ENCODE results near the gene FLCN.

FLCN gene

DNA sequence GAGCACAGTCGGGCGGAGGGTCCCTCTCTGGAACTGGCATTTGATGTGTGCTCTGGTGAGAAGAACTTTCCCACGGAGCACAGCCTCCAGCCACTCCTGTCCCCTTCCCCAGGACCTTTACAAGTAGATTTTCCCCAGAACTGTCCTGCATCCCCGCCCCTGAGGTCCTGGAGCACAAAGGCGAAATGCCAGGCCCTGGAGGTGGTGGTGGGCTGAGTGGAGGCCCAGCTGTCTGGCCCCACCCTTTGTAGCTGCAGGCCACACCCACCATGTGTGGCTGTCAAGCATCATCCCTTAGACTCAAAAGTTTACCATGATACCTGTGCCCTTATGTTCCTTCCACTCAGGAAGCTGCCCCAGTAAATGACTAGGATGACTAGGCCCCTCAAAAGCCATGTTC, 68.6 kb downstream of the FLCN start:
- TF ChIP-seq NFIC (IDR thresholded peaks at IDR 0.05) (no peak), TAF1 (IDR thresholded peaks at IDR 0.05; ENCODE audit: low read depth) (no peak), EP300 (IDR thresholded peaks at IDR 0.05; ENCODE audit: borderline replicate concordance) (no peak), TEAD4 (IDR thresholded peaks at IDR 0.05) (no peak), FOXM1 (IDR thresholded peaks at IDR 0.05; ENCODE audit: borderline replicate concordance, low read depth) (no peak)
- TF ChIP-seq, protein P1, sequence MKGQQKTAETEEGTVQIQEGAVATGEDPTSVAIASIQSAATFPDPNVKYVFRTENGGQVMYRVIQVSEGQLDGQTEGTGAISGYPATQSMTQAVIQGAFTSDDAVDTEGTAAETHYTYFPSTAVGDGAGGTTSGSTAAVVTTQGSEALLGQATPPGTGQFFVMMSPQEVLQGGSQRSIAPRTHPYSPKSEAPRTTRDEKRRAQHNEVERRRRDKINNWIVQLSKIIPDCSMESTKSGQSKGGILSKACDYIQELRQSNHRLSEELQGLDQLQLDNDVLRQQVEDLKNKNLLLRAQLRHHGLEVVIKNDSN (IDR thresholded peaks at IDR 0.05) = no peak
- TF ChIP-seq, protein P2, sequence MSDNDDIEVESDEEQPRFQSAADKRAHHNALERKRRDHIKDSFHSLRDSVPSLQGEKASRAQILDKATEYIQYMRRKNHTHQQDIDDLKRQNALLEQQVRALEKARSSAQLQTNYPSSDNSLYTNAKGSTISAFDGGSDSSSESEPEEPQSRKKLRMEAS (IDR thresholded peaks at IDR 0.05) = no peak

DNA sequence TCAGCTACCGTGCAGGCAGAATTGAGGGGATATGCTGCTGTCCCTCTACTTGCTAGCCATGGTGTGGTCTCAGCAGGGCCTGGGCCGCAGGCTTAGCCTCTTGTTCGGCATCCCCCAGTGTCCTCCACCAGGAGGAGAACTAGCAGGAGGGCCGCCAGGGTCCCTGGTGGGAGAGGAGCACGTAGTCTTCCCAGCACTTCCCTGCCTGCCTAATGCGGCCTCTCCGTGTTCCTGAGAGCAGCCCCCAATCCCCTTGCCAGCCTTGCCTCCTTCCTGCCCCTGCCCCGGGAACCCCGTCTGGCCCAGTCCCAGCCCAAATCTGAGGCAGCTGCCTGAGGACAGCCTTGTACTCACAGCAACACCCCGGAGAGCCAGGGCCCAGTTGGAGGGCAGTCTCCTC, 69.0 kb downstream of the FLCN start:
- TF ChIP-seq, protein P2 (IDR thresholded peaks at IDR 0.05) = no peak
- TF ChIP-seq NFIC (IDR thresholded peaks at IDR 0.05) = no peak
- no peak for TF ChIP-seq TCF12 (IDR thresholded peaks at IDR 0.05; ENCODE audit: low read depth)
- TF ChIP-seq EGR1 (IDR thresholded peaks at IDR 0.05) = no peak
- no peak for TF ChIP-seq FOXM1 (IDR thresholded peaks at IDR 0.05; ENCODE audit: borderline replicate concordance, low read depth)
- TF ChIP-seq EP300 (IDR thresholded peaks at IDR 0.05; ENCODE audit: borderline replicate concordance) = no peak
- TF ChIP-seq, protein P3, sequence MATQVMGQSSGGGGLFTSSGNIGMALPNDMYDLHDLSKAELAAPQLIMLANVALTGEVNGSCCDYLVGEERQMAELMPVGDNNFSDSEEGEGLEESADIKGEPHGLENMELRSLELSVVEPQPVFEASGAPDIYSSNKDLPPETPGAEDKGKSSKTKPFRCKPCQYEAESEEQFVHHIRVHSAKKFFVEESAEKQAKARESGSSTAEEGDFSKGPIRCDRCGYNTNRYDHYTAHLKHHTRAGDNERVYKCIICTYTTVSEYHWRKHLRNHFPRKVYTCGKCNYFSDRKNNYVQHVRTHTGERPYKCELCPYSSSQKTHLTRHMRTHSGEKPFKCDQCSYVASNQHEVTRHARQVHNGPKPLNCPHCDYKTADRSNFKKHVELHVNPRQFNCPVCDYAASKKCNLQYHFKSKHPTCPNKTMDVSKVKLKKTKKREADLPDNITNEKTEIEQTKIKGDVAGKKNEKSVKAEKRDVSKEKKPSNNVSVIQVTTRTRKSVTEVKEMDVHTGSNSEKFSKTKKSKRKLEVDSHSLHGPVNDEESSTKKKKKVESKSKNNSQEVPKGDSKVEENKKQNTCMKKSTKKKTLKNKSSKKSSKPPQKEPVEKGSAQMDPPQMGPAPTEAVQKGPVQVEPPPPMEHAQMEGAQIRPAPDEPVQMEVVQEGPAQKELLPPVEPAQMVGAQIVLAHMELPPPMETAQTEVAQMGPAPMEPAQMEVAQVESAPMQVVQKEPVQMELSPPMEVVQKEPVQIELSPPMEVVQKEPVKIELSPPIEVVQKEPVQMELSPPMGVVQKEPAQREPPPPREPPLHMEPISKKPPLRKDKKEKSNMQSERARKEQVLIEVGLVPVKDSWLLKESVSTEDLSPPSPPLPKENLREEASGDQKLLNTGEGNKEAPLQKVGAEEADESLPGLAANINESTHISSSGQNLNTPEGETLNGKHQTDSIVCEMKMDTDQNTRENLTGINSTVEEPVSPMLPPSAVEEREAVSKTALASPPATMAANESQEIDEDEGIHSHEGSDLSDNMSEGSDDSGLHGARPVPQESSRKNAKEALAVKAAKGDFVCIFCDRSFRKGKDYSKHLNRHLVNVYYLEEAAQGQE (IDR thresholded peaks at IDR 0.05; ENCODE audit: low read depth) = no peak

DNA sequence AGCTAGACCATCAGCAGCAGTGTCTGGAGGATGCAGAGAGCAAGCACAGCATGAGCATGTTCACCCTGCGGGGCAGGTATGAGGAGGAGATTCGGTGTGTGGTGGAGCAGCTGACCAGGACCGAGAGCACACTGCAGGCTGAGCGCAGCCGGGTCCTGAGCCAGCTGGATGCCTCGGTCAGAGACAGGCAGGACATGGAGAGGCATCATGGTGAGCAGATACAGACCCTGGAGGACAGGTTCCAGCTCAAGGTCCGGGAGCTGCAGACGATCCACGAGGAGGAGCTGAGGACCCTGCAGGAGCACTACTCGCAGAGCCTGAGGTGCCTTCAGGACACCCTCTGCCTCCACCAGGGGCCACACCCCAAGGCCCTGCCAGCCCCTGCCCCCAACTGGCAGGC, 69.6 kb downstream of the FLCN start:
- TF ChIP-seq CREB1 (IDR thresholded peaks at IDR 0.05; ENCODE audit: low read depth) (no peak), YY1 (IDR thresholded peaks at IDR 0.05; ENCODE audit: low read depth) (no peak), TAF1 (IDR thresholded peaks at IDR 0.05; ENCODE audit: low read depth) (no peak), NFIC (IDR thresholded peaks at IDR 0.05) (no peak)
- TF ChIP-seq, protein P3 (IDR thresholded peaks at IDR 0.05; ENCODE audit: low read depth) = no peak
- TF ChIP-seq, protein P2 (IDR thresholded peaks at IDR 0.05) = no peak

DNA sequence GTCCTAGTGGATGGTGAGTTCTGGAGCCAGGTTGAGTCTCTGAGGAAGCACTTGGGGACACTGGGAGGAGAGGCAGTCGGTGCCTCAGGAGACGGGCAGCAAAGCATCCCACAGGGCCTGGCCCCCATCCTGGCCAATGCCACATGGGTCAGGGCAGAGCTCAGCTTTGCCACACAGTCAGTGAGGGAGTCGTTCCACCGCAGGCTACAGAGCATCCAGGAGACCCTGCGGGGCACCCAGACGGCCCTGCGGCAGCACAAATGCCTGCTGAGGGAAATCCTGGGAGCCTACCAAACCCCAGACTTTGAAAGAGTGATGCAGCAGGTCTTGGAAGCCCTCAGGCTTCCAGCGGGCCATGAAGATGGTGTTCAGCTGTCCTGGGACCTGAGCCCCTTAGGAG, 70.5 kb downstream of the FLCN start:
- TF ChIP-seq, protein P2 (IDR thresholded peaks at IDR 0.05) = no peak
- no peak for TF ChIP-seq EGR1 (IDR thresholded peaks at IDR 0.05)

DNA sequence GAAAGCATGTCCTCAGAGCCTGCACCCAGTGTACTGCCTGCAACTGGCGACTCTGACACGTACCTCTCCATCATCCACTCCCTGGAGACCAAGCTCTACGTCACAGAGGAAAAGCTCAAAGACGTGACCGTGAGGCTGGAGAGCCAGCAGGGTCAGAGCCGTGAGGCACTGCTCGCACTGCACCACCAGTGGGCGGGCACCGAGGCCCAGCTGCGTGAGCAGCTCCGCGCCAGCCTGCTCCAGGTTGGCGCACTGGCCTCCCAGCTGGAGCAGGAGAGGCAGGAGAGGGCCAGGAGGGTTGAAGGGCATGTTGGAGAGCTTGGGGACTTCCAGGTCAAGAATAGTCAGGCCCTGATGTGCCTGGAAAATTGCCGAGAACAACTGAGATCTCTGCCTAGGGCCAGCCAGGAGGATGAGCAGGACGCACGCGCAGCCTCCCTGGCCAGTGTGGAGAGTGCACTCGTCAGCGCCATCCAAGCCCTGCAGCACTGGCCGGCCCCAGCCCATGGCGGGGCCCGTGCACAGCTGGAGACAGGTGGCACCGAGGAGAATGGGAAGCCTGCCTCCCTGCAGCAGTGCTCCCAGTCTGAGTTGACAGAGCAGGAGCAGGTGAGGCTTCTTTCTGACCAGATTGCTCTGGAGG, 71.2 kb downstream of the FLCN start:
- no peak for TF ChIP-seq YY1 (IDR thresholded peaks at IDR 0.05; ENCODE audit: low read depth)
- no peak for TF ChIP-seq TCF12 (IDR thresholded peaks at IDR 0.05; ENCODE audit: low read depth)
- no peak for TF ChIP-seq EGR1 (IDR thresholded peaks at IDR 0.05)
- no peak for TF ChIP-seq TEAD4 (IDR thresholded peaks at IDR 0.05)
- no peak for TF ChIP-seq ZBTB7A (IDR thresholded peaks at IDR 0.05; ENCODE audit: low read depth)
- TF ChIP-seq, protein P1 (IDR thresholded peaks at IDR 0.05) = no peak
- no peak for TF ChIP-seq CEBPB (IDR thresholded peaks at IDR 0.05)
- TF ChIP-seq FOXM1 (IDR thresholded peaks at IDR 0.05; ENCODE audit: borderline replicate concordance, low read depth) = no peak
- no peak for TF ChIP-seq CREB1 (IDR thresholded peaks at IDR 0.05; ENCODE audit: low read depth)
- TF ChIP-seq, protein P2 (IDR thresholded peaks at IDR 0.05) = no peak
- TF ChIP-seq TAF1 (IDR thresholded peaks at IDR 0.05; ENCODE audit: low read depth) = no peak
- no peak for TF ChIP-seq NFIC (IDR thresholded peaks at IDR 0.05)
- TF ChIP-seq EP300 (IDR thresholded peaks at IDR 0.05; ENCODE audit: borderline replicate concordance) = no peak

DNA sequence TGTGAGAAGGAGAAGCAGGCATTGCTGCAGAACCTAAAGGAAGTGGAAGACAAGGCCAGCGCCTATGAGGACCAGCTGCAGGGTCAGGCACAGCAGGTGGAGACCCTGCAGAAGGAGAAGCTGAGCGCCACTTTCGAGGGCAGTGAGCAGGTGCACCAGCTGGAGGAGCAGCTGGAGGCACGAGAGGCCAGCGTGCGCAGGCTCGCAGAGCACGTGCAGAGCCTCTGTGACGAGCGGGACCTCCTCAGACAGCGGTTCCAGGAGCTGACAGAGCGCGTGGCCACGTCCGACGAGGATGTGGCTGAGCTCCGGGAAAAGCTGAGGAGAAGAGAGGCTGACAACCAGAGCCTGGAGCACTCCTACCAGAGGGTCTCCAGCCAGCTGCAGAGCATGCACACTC, 72.3 kb downstream of the FLCN start:
- TF ChIP-seq ZBTB7A (IDR thresholded peaks at IDR 0.05; ENCODE audit: low read depth) (no peak), NFIC (IDR thresholded peaks at IDR 0.05) (no peak), EGR1 (IDR thresholded peaks at IDR 0.05) (no peak), TEAD4 (IDR thresholded peaks at IDR 0.05) (no peak), TAF1 (IDR thresholded peaks at IDR 0.05; ENCODE audit: low read depth) (no peak), YY1 (IDR thresholded peaks at IDR 0.05; ENCODE audit: low read depth) (no peak), CEBPB (IDR thresholded peaks at IDR 0.05) (no peak), RAD21 (IDR thresholded peaks at IDR 0.05; ENCODE audit: low read depth) (no peak), EP300 (IDR thresholded peaks at IDR 0.05; ENCODE audit: borderline replicate concordance) (no peak)
- TF ChIP-seq, protein P3 (IDR thresholded peaks at IDR 0.05; ENCODE audit: low read depth) = no peak
- TF ChIP-seq, protein P2 (IDR thresholded peaks at IDR 0.05) = no peak
